NCI-H226 (cell line): ENCODE data around the gene ZNF630.
"Not testable (repeated sequence)": the region's sequence is repeated elsewhere in the genome, so short reads cannot be mapped to it uniquely, and the experiment has no call there.

Experiments used
- DNase-seq: peaks from one replicate; pipeline ENCODE4 v3.0.0-alpha.2; 2015

Gene ZNF630

GRCh38 chrX:48071064-48071985 lies at the start of gene ZNF630:
Gene ZNF630 (minus strand): TSS chrX:48071640. CDS start chrX:48066886, 4,754 bp downstream.
- DNase-seq, result peak; percentile 4

- no peak for DNase-seq
Observed at GRCh38 chrX:48107717-48108116, 36.3 kb upstream of the ZNF630 start.

GRCh38 chrX:48102874-48103374 lies 31.5 kb upstream of the ZNF630 start:
- no peak for DNase-seq

GRCh38 chrX:48101443-48101842 lies 30.0 kb upstream of the ZNF630 start:
- no peak for DNase-seq

- not testable (repeated sequence) for DNase-seq
Observed at GRCh38 chrX:48092558-48092957, 21.1 kb upstream of the ZNF630 start.

- DNase-seq, result no peak
Observed at GRCh38 chrX:48090123-48090522, 18.7 kb upstream of the ZNF630 start.

GRCh38 chrX:48086082-48086481 lies 14.6 kb upstream of the ZNF630 start:
- no peak for DNase-seq

- no peak for DNase-seq
Observed at GRCh38 chrX:48083706-48084105, 12.3 kb upstream of the ZNF630 start.

- no peak for DNase-seq
Observed at GRCh38 chrX:48083212-48083611, 11.8 kb upstream of the ZNF630 start.

GRCh38 chrX:48076343-48076742 lies 4.9 kb upstream of the ZNF630 start:
- DNase-seq, result no peak

- no peak for DNase-seq
Observed at GRCh38 chrX:48071986-48072605, 656 bp upstream of the ZNF630 start.

- DNase-seq, result no peak
Observed at GRCh38 chrX:48068096-48068887, 3.1 kb downstream of the ZNF630 start.

GRCh38 chrX:48064261-48064660 lies 7.2 kb downstream of the ZNF630 start:
- DNase-seq, result no peak

- no peak for DNase-seq
Observed at GRCh38 chrX:48059296-48059639, 12.2 kb downstream of the ZNF630 start.

GRCh38 chrX:48058621-48059295 lies 12.7 kb downstream of the ZNF630 start:
- DNase-seq, result no peak

GRCh38 chrX:48046846-48047245 lies 24.6 kb downstream of the ZNF630 start:
- no peak for DNase-seq

- DNase-seq, result peak; percentile 70
Observed at GRCh38 chrX:48045410-48046311, 25.8 kb downstream of the ZNF630 start.

- no peak for DNase-seq
Observed at GRCh38 chrX:48043056-48043455, 28.4 kb downstream of the ZNF630 start.

GRCh38 chrX:48035891-48036290 lies 35.5 kb downstream of the ZNF630 start:
- DNase-seq, result no peak

GRCh38 chrX:48030641-48031173 lies 40.7 kb downstream of the ZNF630 start:
- DNase-seq, result not testable (repeated sequence)

GRCh38 chrX:48030237-48030636 lies 41.2 kb downstream of the ZNF630 start:
- no peak for DNase-seq
